NCI-H510A treated with DMSO at 0.1 percent for 48 hours (cell line): ENCODE data around the gene RABEP2.
"Not testable (repeated sequence)": the region's sequence is repeated elsewhere in the genome, so short reads cannot be mapped to it uniquely, and the experiment has no call there.

Source experiments
- DNase-seq: peaks from one replicate; lab custom pipeline; 2025; lab: John Stamatoyannopoulos, UW

The RABEP2 gene

DNA sequence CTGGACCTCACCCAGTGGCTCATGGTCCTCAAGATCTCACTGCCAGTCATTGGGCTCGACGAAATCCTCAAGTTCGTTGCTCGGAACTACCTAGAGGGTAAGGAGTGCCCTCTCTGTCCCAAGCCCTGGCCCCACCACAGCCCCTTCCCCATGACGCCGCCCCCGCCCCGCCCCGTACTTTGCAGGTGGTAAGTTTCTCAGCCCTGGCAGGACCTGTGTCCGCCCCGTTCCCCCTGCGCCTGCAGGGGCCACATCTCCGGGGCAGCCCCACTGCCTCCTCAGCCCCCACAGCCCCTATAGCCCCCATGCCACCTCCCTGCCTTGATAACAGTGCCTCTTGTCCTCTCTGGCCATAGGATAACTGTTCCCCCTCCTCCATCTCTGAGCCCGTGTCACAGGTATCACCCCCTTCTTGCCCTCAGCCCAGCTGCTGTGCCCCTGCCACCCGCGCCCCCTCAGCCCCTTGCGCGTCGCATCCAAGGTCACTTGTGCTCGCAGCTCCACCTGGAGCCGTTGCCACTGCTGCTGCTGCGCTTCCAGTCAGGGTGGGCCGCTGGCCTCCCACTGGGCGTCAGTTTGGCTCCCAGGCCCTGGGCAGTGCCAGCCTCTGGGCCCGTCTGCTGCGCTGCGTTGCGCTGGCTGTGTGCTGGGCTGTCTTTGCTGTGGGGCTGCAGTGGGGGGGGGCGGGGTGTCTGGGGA, 21.5 kb downstream of the RABEP2 start:
- no peak for DNase-seq

DNA sequence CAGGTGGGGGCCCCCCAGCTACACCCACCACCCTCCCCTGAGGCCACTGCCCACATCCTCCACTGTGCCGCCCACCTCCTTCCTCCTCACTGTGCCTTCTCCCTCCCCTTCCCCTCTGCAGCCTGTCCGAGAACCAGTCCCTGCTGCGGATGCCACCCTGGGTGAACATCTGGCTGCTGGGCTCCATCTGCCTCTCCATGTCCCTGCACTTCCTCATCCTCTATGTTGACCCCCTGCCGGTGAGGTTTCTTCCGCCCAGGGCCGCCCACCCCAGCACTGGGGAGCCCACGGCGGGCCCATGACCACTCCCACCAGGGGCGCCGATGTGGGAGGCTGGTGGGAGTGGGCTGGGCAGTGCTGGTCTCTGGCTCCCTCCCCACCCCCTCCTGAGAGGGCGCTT, 22.1 kb downstream of the RABEP2 start:
- DNase-seq = no peak

DNA sequence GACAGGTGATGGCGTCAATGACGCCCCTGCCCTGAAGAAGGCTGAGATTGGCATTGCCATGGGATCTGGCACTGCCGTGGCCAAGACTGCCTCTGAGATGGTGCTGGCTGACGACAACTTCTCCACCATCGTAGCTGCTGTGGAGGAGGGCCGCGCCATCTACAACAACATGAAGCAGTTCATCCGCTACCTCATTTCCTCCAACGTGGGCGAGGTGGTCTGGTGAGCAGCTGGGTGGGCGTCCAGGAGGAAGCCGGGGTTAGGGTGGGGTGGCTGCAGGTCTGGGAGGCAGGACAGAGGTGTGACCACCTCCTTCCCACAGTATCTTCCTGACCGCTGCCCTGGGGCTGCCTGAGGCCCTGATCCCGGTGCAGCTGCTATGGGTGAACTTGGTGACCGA, 23.2 kb downstream of the RABEP2 start:
- no peak for DNase-seq

DNA sequence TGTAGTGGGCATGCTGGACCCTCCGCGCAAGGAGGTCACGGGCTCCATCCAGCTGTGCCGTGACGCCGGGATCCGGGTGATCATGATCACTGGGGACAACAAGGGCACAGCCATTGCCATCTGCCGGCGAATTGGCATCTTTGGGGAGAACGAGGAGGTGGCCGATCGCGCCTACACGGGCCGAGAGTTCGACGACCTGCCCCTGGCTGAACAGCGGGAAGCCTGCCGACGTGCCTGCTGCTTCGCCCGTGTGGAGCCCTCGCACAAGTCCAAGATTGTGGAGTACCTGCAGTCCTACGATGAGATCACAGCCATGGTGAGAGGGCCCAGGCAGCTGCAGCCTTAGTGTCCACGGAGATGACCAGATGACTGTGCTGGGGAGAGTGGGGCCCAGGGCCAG, 24.4 kb downstream of the RABEP2 start:
- no peak for DNase-seq

DNA sequence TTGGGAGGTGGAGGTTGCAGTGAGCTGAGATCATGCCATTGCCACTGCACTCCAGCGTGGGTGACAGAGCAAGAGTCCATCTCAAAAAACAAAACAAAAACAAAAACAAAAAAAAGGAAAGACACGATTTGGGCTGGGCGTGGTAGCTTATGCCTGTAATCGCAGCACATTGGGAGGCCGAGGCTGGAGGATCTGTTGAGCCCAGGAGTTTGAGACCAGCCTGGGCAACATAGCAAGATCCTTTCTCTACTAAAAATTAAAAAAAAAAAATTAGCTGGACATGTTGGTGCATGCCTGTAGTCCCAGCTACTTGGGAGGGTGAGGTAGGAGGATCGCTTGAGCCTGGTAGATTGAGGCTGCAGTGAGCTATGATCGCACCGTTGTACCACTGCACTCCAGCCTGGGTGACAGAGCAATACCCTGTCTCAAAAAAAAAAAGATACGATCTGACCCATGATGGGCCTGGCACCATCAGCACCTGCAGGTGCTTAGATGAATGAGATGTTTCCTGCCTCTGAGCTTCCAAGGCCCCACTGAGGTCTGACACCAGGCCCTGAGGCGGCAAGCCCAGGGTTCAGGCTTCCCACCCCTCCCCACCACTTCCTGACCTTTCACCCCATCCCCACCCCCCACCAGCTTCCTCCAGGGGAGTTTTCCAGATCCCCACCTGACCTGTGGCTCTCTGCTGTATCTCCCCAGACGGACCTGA, 25.0 kb downstream of the RABEP2 start:
- DNase-seq = no peak

DNA sequence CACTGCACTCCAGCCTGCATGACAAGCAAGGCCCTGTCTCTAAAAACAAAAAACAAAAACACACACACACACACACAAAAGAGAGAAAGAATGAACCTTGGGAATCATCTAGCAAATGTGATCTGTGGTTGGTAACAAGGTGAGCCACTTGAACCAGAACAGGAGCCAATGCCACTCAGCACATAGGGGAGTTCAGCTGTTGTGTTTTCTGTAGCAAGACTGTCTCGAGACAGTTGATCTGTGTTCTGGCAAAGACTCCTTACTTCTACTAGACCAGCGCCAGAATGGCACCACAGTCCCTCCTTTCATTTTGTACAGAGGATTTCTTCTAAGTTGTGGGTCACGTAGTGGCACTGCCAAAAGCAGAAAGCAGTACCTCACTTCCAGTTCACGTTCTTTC, 26.1 kb downstream of the RABEP2 start:
- no peak for DNase-seq

DNA sequence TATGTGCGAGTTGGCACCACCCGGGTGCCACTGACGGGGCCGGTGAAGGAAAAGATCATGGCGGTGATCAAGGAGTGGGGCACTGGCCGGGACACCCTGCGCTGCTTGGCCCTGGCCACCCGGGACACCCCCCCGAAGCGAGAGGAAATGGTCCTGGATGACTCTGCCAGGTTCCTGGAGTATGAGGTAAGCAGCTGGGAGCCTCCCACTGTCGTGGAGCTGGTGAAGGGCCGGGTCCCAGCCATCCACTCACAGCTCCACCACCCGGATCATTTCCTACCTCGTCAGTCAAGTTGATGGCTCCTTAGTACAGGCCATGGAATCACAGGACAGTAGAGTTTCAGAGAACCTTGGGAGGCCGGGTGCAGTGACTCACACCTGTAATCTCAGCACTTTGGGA, 26.8 kb downstream of the RABEP2 start:
- DNase-seq = no peak

DNA sequence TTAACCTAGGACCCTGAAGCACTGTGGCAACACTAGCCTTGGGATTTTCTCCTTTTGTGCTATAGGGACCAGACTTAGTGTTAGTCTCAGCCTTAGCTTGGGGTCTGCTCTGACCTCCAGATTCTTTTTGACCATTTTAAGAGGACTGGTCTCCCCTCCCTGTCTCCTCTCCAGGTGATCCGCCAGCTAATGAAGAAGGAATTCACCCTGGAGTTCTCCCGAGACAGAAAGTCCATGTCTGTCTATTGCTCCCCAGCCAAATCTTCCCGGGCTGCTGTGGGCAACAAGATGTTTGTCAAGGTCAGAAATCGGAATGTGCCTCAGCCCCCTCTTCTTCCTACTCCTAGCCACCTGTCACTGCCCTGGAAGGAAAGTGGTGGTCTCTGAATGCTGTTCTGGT, 27.2 kb downstream of the RABEP2 start:
- no peak for DNase-seq

DNA sequence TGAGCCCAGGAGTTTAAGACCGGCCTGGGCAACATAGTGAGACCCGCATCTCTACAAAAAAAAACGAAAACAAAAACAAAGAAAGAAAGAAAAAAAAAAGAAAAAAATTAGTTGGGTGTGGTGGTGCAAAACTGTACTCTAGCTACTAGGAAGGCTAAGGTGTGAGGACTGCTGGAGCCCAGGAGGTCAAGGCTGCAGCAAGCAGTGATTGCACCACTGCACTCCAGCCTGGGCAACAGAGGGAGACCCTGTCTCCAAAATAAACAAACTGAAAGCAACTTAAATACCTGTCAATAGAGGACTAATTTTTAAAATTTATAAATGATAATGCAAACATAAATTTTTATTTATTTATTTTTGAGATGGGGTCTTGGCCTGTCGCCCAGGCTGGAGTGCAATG, 29.4 kb downstream of the RABEP2 start:
- no peak for DNase-seq

DNA sequence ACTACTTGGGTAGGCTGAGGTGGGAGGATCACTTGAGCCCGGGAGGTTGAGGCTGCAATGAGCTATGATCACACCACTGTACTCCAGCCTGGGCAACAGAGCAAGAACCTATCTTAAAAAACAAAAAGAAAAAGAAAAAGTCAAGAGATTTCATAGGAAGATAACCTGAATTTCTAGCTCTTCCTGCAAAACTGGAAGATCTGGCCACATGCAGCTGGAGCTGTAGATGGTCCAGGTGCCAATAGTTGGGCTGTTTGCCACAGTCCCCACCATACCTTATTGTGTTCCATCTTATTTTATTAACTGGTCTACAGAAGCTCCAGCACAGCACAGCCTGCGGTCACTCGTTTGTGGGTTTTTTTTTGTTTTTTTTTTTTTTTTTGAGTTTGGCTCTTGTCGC, 31.7 kb downstream of the RABEP2 start:
- no peak for DNase-seq

DNA sequence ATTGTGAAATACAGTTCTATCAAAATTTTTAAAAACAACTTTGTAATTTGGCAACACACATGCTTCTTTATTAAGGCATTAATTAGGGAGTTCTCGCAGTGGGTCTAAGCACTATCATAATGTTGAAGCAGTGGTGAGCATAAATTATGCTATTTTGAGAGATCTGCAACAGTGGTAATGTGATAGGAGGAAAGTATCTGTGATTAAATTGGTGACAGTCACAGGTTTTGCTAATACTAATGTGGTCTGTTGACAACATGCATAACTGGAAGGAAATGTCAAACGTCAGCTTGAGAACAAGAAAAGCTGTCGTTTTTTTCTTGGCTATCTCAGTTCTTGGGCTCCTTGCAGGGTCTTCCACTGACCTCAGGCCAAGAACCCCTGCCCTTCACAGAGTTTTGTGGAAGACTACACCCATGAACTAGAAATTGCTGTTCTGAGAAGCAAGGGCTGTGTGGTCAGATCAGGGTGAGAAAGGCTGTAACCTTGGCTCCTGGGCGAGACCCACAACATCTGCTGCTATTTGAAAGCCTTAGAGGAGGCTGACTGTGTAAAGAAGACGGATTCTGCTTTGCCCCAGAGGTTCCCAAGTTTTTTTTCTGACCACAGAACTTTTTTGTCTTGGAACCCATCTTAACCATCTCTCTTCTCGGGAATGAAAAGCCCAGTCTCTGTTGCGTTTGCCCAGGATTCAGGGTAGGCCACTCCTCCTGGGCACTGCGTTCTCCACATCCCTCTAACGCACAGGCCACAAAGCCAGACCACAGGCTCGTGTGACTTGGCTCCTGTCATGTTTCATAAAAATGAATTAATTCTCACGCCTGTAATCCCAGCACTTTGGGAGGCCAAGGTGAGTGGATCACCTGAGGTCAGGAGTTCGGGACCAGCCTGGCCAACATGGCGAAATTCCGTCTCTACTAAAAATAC, 32.8 kb downstream of the RABEP2 start:
- DNase-seq = no peak

DNA sequence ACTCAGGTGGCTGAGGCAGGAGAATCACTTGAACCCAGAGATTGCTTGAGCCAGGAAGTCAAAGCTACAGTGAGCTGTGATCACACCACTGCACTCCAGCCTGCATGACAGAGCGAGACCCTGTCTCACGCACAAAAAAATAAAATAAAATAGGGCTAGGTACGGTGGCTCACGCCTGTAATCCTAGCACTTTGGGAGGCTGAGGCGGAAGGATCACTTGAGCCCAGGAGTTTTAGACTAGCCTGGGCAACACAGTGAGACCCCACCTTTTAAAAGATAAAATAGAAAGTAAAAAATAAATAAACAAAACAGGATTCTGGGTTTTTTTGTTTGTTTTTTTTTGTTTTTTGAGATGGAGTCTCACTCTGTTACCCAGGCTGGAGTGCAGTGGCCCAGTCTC, 34.7 kb downstream of the RABEP2 start:
- DNase-seq = not testable (repeated sequence)

DNA sequence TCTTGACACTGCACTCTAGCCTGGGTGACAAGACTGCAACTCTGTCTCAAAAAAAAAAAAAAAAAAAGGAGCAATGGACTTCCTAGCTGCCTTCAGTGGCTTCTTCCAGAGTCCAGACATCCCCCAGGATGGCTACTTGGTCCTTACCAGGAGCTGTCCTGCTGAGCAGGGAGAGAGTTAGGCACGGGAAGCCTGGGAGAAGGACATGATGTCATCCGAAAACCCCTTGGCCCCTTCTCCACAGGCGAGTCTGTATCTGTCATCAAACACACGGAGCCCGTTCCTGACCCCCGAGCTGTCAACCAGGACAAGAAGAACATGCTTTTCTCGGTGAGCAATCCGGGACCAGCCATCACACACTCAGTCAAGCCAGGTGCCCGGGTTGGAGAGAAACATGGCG, 38.1 kb downstream of the RABEP2 start:
- no peak for DNase-seq

DNA sequence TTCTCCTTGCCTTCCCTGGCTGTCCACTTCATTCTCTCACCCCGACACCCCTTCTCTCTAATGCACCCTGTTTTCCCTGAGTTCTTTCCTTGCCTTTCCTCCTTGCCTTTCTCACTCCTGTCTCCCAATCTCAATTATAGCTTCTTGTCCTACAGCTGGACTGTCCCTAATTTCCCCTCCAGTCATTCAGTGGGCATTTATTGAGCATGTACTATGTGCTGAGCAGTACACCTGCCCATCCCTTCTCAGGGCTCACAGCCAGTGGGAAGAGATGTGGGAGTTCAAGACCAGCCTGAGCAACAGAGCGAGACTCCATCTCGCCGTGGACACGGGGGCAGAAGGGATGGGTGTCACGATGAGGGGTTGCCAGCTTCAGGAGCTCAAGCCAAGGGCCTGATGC, 41.0 kb downstream of the RABEP2 start:
- no peak for DNase-seq

DNA sequence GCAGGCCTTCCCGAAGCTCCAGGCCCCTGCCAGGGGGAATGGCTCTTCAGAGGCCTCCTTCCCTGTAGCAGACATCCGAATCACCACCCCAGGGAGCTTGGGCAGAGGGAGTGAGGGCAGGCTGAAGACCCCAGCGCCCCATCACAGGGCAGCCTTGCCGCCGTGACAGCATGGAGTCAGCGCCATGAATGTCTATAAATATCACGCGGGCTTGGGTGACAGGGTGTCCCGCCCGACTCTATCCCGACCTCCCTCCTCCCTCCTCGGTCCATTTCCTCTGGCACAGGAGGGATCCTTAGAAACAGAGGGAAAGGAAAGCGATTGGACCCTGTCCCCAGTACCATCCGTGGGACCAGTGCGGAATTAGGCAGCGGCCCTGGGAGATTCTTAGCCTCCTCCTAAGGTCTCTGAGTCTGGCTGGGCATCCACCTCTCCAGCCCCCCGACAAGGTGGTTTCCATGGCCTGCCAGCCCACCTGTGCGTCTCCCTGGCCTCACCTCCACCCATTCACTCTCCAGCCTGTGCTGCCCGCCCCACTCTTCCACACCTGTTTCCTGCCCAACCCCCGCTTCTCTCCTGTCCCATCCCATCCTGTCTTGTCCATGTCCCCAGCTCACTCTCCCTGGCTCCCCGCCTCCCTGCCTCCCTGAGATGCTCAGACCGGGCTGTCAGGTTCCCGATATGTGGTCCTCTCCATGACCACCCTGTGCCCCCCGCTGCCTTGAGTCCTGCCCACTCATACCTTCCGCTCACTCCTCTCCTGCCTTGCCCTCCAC, 41.6 kb downstream of the RABEP2 start:
- DNase-seq = peak; percentile 79

DNA sequence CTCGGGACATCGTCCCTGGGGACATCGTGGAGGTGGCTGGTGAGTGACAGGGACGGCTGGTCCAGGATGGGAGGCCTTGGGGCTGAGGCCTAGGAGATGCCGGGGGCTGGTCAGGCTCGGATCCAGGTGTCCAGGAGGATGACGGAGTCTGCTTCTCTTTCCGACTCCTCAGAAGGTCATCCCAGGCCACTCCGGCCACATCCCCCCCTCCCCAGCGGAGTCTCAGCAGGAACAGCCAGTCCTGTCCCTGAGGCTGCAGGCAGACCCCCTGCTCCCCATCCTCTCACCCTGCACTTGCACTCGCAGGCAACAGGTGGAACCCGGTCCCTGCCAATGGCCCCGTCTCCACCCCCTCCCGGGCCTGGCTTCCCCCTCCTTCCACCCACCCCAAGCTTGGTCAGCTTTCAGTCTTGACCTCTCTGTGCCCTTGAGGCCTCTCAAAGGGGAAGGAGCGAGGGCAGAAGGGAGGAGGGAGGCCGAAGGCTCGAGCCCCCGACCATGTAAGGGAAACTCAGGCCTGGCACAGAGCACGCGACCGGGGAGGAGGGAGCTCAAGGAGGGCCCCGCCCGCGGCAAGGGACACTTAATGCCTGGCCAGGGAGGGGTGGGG, 42.4 kb downstream of the RABEP2 start:
- no peak for DNase-seq

DNA sequence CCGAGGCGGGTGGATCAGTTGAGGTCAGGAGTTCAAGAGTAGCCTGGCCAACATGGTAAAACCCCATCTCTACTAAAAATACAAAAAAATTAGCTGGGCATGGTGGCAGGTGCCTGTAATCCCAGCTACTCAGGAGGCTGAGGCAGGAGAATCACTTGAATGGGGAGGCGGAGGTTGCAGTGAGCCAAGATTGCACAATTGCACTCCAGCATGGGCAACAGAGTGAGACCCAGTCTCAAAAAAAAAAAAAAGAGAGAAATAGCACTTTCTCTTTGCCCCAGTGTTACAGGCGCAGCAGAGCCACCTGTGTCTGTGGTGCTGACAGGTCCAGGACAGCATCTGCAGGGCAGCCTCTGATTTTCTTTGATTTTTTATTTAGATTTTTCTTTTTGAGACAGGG, 43.5 kb downstream of the RABEP2 start:
- DNase-seq = not testable (repeated sequence)

DNA sequence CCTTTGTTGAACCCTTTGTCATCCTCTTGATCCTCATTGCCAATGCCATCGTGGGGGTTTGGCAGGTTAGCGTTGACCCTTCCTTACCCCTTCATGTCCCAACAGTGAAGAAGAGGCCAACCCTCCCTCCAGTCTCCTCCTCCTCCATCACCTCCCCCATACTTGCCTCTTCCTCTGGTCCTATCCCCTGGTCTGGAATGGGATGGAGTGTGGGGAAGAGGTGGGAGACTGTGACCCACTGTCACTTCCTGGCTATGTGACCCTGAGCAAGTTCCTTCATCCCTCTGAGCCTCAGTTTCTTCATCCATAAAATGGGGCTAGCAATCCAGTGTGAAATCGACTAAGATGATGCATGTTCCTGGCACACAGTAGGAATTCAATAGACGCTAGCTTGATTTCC, 44.1 kb downstream of the RABEP2 start:
- no peak for DNase-seq

DNA sequence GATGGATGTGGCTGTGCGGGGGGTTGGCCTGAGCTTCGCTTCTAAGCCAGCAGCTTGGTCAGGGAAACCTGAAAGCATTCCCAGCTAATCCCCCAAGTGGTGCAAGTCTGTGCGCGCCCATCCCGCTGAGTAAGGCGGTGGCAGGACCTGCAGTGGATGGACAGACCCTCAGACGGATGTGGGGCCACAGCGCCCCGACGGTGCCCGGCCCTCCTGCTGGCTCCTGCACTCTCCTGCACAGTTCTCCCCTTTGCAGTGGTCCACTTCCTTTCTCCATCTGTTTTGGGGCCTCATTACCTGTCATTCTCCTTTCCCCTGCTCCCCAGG, 44.5 kb downstream of the RABEP2 start:
- peak; percentile 74 for DNase-seq

DNA sequence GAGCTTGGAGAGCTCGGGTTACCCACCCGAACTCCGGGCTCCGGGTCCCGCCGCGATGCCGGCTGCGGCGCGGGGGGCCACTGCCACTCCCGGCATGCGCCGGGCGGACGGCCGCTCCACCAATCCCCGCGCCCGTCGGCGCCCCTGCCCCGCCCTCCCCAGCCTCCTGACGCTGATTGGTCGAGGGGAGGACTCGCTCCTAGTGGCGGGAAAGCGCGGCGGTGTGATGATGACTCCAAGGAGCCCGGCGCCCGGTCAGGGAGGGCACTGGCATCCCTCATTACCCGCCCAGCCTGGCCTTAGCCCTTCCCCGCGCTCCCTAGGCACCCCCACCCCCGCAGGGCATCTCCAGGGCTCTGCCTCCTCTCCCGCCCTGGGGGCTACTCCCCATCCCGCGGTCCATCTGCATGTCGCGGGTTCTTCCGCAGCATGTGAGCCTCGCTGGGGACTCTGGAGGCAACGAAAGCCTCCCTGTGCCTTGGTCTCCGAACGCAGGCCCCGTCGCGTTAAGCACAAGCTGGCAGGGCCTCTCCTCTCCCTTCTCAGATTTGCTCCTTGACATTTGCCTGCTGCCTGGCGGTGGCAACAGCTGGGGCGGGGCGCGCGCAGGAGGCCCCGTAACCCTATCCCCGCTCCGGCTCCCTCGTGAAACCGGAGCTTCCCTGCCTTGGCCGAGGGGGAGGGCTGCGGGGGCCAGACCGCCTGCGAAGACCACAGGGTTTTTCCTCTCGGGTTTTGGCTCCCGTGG, 45.0 kb downstream of the RABEP2 start:
- DNase-seq = peak; percentile 95

DNA sequence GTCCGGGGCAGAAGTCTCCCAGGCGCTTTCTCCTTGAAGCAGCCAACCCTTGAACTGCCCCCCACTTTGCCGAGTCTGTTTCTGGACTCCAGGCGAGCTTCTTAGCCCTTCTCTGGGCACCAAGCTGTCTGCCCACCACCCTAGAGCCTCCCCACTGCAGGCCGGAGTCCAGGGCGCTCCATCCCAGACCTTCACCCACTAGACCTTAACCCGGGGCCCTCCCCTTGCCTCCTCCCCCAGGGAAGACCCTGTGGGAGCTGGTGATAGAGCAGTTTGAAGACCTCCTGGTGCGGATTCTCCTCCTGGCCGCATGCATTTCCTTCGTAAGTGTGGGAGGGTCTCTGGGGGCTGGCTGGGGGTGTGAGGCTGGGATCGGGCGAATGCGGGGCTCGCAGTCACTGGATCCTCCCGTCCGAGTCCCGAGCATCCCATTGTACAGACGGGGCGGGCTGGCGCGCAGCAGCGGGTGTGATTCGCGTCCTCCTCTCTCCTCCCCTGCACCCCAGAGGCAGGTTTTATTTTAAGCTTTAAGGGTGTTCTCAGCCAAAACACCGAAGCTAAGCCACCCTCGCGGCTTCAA, 45.7 kb downstream of the RABEP2 start:
- no peak for DNase-seq
